NB4 (cell line): ENCODE data around the gene ISCA1.

Source experiments
- MYC ChIP-seq: IDR thresholded peaks from 2 replicates; pipeline ENCODE4 v1.6.1; 2011; ENCODE audit warnings: low read depth, low read length
- TF ChIP-seq, protein P1 (sequence below): IDR thresholded peaks from one replicate; pipeline ENCODE4 v1.5.1; 2012; ENCODE audit warnings: low read depth, low read length
- TF ChIP-seq, protein P2 (sequence below): IDR thresholded peaks from 2 replicates; pipeline ENCODE4 v1.6.1; 2011; ENCODE audit warnings: low read depth, low read length

DNA sequence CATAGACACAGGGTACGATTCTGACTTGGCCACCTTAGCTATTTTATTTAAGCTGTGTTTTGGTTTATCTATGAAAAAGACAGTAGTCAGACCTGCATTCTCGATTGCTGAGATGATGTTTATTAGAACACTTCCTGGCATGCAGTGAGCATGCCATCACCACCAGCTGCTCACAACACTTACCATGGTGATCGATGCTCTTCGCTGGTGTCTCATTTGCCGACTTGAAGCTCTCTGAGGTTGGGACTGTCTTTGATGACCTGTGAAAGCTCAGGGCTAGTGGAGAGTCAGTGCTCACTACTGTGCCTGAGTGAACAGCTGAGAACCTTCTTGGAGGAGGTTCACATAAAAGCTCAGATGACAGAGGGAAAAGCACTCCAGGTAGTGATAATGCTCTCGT is 18.5 kb downstream of the ISCA1 start:
- TF ChIP-seq, protein P1, sequence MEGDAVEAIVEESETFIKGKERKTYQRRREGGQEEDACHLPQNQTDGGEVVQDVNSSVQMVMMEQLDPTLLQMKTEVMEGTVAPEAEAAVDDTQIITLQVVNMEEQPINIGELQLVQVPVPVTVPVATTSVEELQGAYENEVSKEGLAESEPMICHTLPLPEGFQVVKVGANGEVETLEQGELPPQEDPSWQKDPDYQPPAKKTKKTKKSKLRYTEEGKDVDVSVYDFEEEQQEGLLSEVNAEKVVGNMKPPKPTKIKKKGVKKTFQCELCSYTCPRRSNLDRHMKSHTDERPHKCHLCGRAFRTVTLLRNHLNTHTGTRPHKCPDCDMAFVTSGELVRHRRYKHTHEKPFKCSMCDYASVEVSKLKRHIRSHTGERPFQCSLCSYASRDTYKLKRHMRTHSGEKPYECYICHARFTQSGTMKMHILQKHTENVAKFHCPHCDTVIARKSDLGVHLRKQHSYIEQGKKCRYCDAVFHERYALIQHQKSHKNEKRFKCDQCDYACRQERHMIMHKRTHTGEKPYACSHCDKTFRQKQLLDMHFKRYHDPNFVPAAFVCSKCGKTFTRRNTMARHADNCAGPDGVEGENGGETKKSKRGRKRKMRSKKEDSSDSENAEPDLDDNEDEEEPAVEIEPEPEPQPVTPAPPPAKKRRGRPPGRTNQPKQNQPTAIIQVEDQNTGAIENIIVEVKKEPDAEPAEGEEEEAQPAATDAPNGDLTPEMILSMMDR, result no peak
- TF ChIP-seq, protein P2, sequence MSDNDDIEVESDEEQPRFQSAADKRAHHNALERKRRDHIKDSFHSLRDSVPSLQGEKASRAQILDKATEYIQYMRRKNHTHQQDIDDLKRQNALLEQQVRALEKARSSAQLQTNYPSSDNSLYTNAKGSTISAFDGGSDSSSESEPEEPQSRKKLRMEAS, result no peak
- TF ChIP-seq MYC, result no peak
